GM18951 (cell line): Measurements from ENCODE around the gene SLC25A51.

Source experiments
- POLR2A ChIP-seq: IDR thresholded peaks from 4 replicates; pipeline ENCODE4 v1.6.1; 2011; ENCODE audit warnings: mild to moderate bottlenecking; ENCODE audit not compliant: insufficient read length, insufficient read depth; ENCODE audit errors: extremely low read depth
- in situ Hi-C: fragments of 300-500 bp; cut with MboI; formaldehyde crosslinking; loops from one replicate; pipeline ENCODE4 v1.12.0; 2022; ENCODE audit warnings: low sequenced_read_pairs, mixed read lengths, inconsistent platforms; ENCODE audit not compliant: unreplicated experiment

The SLC25A51 gene, protein sequence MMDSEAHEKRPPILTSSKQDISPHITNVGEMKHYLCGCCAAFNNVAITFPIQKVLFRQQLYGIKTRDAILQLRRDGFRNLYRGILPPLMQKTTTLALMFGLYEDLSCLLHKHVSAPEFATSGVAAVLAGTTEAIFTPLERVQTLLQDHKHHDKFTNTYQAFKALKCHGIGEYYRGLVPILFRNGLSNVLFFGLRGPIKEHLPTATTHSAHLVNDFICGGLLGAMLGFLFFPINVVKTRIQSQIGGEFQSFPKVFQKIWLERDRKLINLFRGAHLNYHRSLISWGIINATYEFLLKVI

GRCh38 chr9:37903647-37904444 is at the start of gene SLC25A51:
Gene SLC25A51, minus strand, starts transcription at chr9:37904127. Its CDS starts 15,577 bp downstream, at chr9:37888550.
- in situ Hi-C loops, result no loop called here
- TF ChIP-seq POLR2A, result peak; percentile 88

DNA sequence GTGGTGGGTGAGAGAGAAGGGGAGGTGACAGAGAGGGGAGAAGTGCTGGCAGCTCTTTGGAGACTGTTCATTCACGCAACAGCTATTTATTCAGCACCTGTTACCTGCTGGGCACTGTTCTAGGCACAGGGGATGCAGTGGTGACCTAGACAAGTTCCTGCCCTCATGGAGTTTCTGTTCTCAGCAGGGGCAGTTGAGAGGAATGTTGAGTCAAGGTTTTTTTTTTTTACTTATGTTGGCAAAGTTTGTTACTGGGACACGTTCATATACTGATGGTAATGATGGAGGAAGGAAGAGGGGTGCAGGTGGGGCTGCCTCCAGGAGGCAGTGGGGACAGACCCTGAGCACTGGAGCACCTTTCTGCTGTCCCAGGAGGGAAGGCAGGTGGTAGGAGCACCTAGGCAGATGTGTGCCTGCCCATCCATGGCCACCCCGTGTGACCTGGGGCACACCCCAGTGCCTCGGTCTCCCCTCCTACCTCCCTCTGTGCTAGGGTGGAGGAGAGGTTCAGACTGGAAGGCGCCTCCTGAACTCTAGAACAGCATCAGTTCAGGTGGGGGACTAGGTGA is 49.4 kb upstream of the SLC25A51 start:
- in situ Hi-C loops, result no loop called here
- TF ChIP-seq POLR2A, result peak; percentile 3

GRCh38 chr9:37952731-37953130 is 48.8 kb upstream of the SLC25A51 start:
- in situ Hi-C loops, result no loop called here
- TF ChIP-seq POLR2A, result no peak

GRCh38 chr9:37951671-37952449 is 47.9 kb upstream of the SLC25A51 start:
- in situ Hi-C loops, result no loop called here

GRCh38 chr9:37950561-37950960 is 46.6 kb upstream of the SLC25A51 start:
- in situ Hi-C loops, result no loop called here

More at GRCh38 chr9:37951671-37952449, 47.9 kb upstream of the SLC25A51 start:
- TF ChIP-seq POLR2A, result no peak

DNA sequence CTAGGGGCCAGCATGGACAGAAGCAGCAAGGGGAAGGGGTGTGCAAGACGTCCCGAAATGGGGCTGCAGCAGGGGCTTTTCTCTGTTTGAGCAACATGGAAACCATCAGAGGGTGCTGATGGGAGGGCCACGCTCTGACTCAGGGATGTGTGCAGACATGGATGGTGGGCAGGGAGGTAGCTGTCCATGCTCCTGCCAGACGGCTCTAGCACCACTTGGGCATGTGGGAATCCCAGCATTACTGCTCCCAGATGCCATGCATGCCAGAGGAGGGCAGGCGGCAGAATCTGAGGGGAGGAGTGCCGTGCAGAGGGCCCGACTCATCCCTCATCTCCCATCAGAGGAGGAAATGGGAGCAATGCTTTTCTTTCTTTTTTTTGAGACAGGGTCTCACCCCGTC is 45.6 kb upstream of the SLC25A51 start:
- TF ChIP-seq POLR2A, result no peak

More at GRCh38 chr9:37950561-37950960, 46.6 kb upstream of the SLC25A51 start:
- no peak for TF ChIP-seq POLR2A

GRCh38 chr9:37948417-37948980 is 44.6 kb upstream of the SLC25A51 start:
- TF ChIP-seq POLR2A, result no peak
- in situ Hi-C loops, result no loop called here

More for the DNA sequence above, 45.6 kb upstream of the SLC25A51 start:
- in situ Hi-C loops, result no loop called here

- in situ Hi-C loops, result no loop called here
- no peak for TF ChIP-seq POLR2A
These were observed 44.0 kb upstream of the SLC25A51 start for GRCh38 chr9:37947977-37948376.

- in situ Hi-C loops, result no loop called here
- TF ChIP-seq POLR2A, result no peak
These were observed 43.5 kb upstream of the SLC25A51 start for GRCh38 chr9:37947471-37947870.

- TF ChIP-seq POLR2A, result no peak
- in situ Hi-C loops, result no loop called here
These were observed 43.0 kb upstream of the SLC25A51 start for GRCh38 chr9:37946971-37947370.

- no peak for TF ChIP-seq POLR2A
- in situ Hi-C loops, result no loop called here
These were observed 42.1 kb upstream of the SLC25A51 start for GRCh38 chr9:37946041-37946440.

- no peak for TF ChIP-seq POLR2A
- in situ Hi-C loops, result no loop called here
These were observed 40.9 kb upstream of the SLC25A51 start for GRCh38 chr9:37944671-37945481.
